Type B pancreatic cell (in vitro differentiated cells): ENCODE measurements around the gene RFC2. TPM values are rescaled to one million over a fixed set of nuclear protein-coding genes. Genes with fewer than 3 reads are reported as not detected.
"Not testable (repeated sequence)": the region's sequence is repeated elsewhere in the genome, so short reads cannot be mapped to it uniquely, and the experiment has no call there.

ENCODE experiments used
- DNase-seq: peaks from one replicate; pipeline ENCODE4 v3.0.0; 2021; ENCODE audit warnings: mixed read lengths; ENCODE audit not compliant: unreplicated experiment; ENCODE audit errors: extremely low spot score
- H3K27ac Mint-ChIP-seq: 2 replicates; pipeline ENCODE4 v1.8.0; 2021; ENCODE audit warnings: mild to moderate bottlenecking, mixed read lengths
- H3K27me3 Mint-ChIP-seq: 2 replicates; pipeline ENCODE4 v1.8.0; 2021; ENCODE audit warnings: mixed read lengths
- H3K36me3 Mint-ChIP-seq: 2 replicates; pipeline ENCODE4 v1.8.0; 2021; ENCODE audit warnings: mixed read lengths
- H3K4me1 Mint-ChIP-seq: one replicate; pipeline ENCODE4 v1.8.0; 2021; ENCODE audit warnings: mixed read lengths; ENCODE audit not compliant: unreplicated experiment
- H3K4me3 Mint-ChIP-seq: 2 replicates; pipeline ENCODE4 v1.8.0; 2021; ENCODE audit warnings: mild to moderate bottlenecking, mixed read lengths
- H3K9me3 Mint-ChIP-seq: 2 replicates; pipeline ENCODE4 v1.8.0; 2021; ENCODE audit warnings: mixed read lengths
- total RNA-seq: library from RNA; stranded (reverse); gene quantifications from 2 replicates; pipeline ENCODE4 v1.2.1, GENCODE V29; 2021; ENCODE audit warnings: low replicate concordance
- TF ChIP-seq, protein P1 (sequence below): fragments of 200-600 bp; sonication (generic); conservative IDR thresholded peaks from 2 replicates; pipeline ENCODE4 v1.5.0; 2021; ENCODE audit warnings: antibody characterized with exemption, mild to moderate bottlenecking

RFC2 gene
- total RNA-seq, 1 donor from 2014 or later, result 40.9 TPM

DNA sequence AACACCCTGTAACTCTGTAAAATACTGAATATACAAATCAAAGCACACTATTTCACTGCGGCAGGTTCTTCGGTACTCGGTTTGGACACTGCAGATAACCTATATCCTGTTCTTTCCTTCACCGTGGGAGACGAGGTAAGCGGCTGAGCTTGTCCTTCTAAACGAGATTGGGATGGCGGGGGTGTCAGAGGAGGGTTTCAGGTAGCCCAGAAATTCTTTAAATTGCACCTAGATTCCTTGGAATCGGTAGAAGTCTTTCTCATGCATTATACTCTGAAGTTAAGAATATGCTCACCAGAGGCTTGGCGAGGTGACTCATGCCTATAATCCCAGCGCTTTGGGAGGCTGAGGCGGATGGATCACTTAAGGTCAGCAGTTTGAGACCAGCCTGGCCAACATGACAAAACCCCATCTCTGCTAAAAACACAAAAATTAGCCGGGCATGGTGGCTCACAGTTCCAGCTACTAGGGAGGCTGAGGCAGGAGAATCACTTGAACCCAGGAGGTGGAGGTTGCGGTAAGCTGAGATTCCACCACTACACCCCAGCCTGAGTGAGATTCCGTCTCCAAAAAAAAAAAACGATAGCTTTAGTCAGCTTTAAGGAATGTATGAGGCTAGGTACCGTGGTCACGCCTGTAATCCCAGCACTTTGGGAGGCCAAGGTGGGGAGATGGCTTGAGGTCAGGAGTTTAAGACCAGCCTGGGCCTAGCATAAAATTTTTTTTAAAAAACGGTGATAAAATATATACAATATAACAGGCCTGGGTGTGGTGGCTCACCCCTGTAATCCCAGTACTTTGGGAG, 54.4 kb downstream of the RFC2 start:
- Mint-ChIP-seq H3K9me3 (no peaks in the 10 kb centered on the region), H3K27me3 (peaks cover 10% of the 10 kb centered on the region), H3K36me3 (peaks cover 9% of the 10 kb centered on the region), H3K4me3 (no peak overlapping the region), H3K27ac (peak overlapping the region; percentile 16), H3K4me1 (no peaks in the 10 kb centered on the region)
- TF ChIP-seq, protein P1, sequence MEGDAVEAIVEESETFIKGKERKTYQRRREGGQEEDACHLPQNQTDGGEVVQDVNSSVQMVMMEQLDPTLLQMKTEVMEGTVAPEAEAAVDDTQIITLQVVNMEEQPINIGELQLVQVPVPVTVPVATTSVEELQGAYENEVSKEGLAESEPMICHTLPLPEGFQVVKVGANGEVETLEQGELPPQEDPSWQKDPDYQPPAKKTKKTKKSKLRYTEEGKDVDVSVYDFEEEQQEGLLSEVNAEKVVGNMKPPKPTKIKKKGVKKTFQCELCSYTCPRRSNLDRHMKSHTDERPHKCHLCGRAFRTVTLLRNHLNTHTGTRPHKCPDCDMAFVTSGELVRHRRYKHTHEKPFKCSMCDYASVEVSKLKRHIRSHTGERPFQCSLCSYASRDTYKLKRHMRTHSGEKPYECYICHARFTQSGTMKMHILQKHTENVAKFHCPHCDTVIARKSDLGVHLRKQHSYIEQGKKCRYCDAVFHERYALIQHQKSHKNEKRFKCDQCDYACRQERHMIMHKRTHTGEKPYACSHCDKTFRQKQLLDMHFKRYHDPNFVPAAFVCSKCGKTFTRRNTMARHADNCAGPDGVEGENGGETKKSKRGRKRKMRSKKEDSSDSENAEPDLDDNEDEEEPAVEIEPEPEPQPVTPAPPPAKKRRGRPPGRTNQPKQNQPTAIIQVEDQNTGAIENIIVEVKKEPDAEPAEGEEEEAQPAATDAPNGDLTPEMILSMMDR, result no peak
- no peak for DNase-seq

DNA sequence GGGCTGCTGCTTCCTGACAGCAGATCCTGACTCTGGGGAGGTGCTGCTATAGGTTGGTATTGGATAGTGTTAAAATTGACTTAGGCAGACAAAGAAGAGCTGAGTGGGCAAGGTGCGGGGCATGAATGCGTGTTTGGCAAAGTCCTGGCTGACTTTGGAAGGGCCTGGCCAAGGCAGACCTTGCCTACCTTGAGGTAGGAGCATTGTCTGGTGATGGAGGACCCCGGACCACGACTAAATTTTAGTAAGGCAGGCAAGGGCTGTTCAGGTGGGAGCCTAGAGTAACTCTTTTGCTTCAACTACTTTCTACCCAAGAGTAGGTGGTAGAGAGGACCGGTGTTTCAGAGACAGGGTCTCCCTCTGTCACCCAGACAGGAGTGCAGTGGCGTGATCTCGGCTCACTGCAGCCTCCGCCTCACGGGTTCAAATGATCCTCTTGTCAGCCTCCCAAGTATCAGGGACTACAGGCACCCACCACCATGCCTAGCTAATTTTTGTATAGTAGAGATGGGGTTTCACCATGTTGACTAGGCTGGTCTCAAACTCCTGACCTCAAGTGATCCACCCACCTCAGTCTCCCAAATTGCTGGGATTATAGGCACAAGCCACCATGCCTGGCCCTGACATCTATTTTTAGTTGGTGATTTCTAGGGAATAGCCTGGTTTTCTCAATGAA, 56.6 kb downstream of the RFC2 start:
- Mint-ChIP-seq H3K27ac (no peak overlapping the region), H3K4me3 (no peak overlapping the region), H3K9me3 (no peaks in the 10 kb centered on the region), H3K27me3 (no peaks in the 10 kb centered on the region), H3K36me3 (peaks cover 16% of the 10 kb centered on the region), H3K4me1 (no peaks in the 10 kb centered on the region)
- no peak for DNase-seq
- TF ChIP-seq, protein P1, result no peak

DNA sequence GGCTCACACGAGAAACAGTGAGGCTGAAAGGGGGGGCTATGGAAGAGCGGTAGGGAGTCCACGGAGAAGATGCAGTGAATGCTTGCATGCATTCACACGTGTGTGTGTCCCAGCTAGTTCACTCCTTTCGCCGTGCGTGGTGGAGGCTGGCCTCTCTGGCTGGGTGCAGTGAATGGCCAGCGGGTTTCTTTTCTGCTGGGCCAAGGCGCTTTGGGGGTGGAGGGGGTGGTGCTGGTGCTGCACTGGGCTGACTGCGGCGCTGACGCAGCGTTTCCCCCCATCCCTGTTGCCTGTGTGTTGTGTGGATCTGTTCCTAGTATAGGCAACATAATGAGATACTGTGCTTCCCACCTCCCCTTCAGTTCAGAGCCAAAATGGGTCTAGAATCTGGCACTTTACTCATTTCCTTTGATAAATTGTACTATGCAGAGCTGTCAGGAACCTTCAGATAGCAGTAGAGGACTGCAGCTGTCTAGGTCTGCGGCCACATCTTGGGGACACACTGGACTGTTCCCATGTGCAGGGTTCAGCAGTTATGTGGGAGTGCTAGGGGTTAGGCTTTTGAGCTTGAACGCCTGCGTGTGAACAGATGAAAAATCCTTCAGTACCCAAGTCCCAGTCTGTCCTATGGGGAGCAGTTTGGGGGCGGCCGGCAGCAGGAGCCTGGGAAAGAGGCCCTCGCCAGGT, 58.1 kb downstream of the RFC2 start:
- DNase-seq, result not testable (repeated sequence)

DNA sequence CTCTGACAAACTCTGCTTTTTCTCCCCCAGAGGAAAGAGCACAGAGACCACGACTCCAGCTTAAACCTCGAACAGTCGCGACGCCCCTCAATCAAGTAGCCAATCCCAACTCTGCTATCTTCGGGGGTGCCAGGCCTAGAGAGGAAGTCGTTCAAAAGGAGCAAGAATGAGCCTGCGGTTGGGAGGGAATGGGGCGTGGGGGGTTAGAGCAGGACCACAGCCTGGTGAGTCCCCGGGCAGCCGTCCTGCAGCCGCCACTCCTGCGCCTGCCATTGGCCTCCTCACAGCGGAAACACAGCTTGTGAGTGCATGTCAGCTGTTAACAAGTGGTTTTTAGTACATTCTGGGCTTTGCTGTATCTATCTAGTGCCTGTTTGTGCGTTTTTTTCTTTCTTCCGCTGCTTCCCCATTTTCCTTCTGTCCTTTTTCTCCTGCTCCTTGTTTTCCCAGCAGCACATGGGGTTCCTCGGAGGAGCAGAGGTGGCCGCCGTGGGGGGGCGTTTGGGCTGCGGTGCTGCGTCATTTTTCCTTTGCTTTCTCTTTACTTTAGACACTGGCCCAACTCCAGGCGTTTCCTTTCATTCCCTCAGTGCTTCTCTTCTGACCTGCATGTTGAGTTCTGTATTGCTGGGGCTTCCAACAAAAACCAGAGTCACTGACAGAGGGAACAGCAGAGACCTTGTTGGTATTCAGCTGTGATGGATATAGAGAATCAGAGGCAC, 58.9 kb downstream of the RFC2 start:
- not testable (repeated sequence) for DNase-seq
- peaks cover 20% of the 10 kb centered on the region for H3K36me3 Mint-ChIP-seq

More for the DNA sequence above, 58.1 kb downstream of the RFC2 start:
- H3K27ac Mint-ChIP-seq, H3K4me1 Mint-ChIP-seq, H3K4me3 Mint-ChIP-seq, H3K27me3 Mint-ChIP-seq, H3K9me3 Mint-ChIP-seq: not testable (repeated sequence)
- peaks cover 20% of the 10 kb centered on the region for H3K36me3 Mint-ChIP-seq

DNA sequence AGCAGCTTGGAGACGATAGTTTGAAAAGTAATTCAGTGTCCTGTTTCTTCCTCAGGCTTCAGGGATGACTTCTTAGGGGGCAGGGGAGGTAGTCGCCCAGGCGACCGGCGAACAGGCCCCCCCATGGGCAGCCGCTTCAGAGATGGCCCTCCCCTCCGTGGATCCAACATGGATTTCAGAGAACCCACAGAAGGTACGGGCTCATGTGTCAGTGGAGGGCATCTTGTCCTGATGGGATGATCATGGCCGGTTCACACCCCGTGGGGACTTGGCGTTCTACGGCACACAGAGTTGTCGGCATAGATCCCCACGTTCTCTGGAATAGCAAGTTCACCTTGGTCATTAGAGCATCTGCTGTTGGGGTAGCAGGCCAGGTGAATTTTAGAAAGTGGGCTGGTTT, 59.5 kb downstream of the RFC2 start:
- Mint-ChIP-seq H3K27me3 (no peaks in the 10 kb centered on the region), H3K9me3 (no peaks in the 10 kb centered on the region), H3K4me1 (no peaks in the 10 kb centered on the region), H3K4me3 (no peak overlapping the region), H3K36me3 (peaks cover 21% of the 10 kb centered on the region), H3K27ac (no peak overlapping the region)
- TF ChIP-seq, protein P1, result no peak
- no peak for DNase-seq

More for the DNA sequence above, 58.9 kb downstream of the RFC2 start:
- not testable (repeated sequence) for H3K4me1 Mint-ChIP-seq, H3K9me3 Mint-ChIP-seq, H3K27me3 Mint-ChIP-seq, H3K27ac Mint-ChIP-seq, H3K4me3 Mint-ChIP-seq

DNA sequence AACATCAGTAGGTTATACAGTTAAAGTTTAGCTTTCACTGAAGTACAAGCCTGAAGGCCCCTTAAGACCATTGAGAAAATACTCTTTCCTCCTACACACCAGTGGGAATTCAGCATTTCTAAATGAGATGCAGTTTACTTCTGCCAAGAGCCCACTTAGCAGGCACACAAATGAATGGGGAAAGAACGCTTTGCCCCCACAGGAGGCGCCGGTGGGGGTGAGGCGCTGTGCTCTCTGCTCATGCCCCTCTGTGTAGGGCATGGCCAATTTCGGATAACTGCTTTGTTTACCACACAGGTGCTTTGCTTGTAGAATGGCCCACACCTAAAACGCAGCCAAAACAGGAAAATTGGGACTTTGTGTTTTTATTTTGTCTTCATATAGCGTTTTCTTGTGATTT, 60.3 kb downstream of the RFC2 start:
- Mint-ChIP-seq H3K36me3 (peaks cover 29% of the 10 kb centered on the region), H3K27ac (no peak overlapping the region), H3K9me3 (no peaks in the 10 kb centered on the region), H3K27me3 (no peaks in the 10 kb centered on the region), H3K4me3 (no peak overlapping the region), H3K4me1 (no peaks in the 10 kb centered on the region)
- TF ChIP-seq, protein P1, result no peak
- DNase-seq, result no peak
